Brain microvascular endothelial cell (primary cell): ENCODE results near the gene BTBD6.
A peak's percentile ranks its signal among the peaks of the same experiment; 100 is the strongest.
"Not testable (repeated sequence)": the region's sequence is repeated elsewhere in the genome, so short reads cannot be mapped to it uniquely, and the experiment has no call there.

ENCODE experiments used
- DNase-seq: peaks from one replicate; pipeline ENCODE4 v3.0.0-alpha.2; 2020
- H3K27ac ChIP-seq: fragments of 250-450 bp; sonication (Bioruptor Pico); 2 replicates; pipeline ENCODE4 v1.5.1; 2020; ENCODE audit warnings: mild to moderate bottlenecking, moderate library complexity
- H3K27me3 ChIP-seq: fragments of 250-450 bp; sonication (Bioruptor Pico); replicated peaks from 2 replicates; pipeline ENCODE4 v1.5.1; 2020; ENCODE audit warnings: mild to moderate bottlenecking
- H3K36me3 ChIP-seq: fragments of 250-450 bp; sonication (Bioruptor Pico); replicated peaks from 2 replicates; pipeline ENCODE4 v1.5.1; 2020; ENCODE audit warnings: mild to moderate bottlenecking
- H3K4me3 ChIP-seq: 2 replicates; pipeline ENCODE4 v1.5.1; 2011; ENCODE audit warnings: low read depth, mild to moderate bottlenecking, control low read depth, low read length, moderate library complexity
- CTCF ChIP-seq: IDR thresholded peaks from 2 replicates; pipeline ENCODE4 v1.5.1; 2011; ENCODE audit warnings: low read depth, mild to moderate bottlenecking, moderate library complexity, low read length, control low read depth, inconsistent platforms; ENCODE audit errors: missing control alignments
- in situ Hi-C: cut with HindIII; loops from 2 replicates; pipeline ENCODE4 v1.10.0; 2017; ENCODE audit warnings: low sequenced_read_pairs, low pct_ligation_motif_present

BTBD6 gene

GRCh38 chr14:105273062-105273461, 24.7 kb downstream of the BTBD6 start:
- Histone ChIP-seq H3K27ac (no peak overlapping the region), H3K27me3 (no peaks in the 10 kb centered on the region), H3K4me3 (no peak overlapping the region), H3K36me3 (no peaks in the 10 kb centered on the region)
- in situ Hi-C loops: no loop called here
- DNase-seq: no peak
- TF ChIP-seq CTCF: no peak

- Histone ChIP-seq H3K4me3 (no peak overlapping the region), H3K27ac (no peak overlapping the region), H3K36me3 (no peaks in the 10 kb centered on the region), H3K27me3 (no peaks in the 10 kb centered on the region)
- no peak for TF ChIP-seq CTCF
- in situ Hi-C loops: no loop called here
- DNase-seq: no peak
Measured at GRCh38 chr14:105274637-105275036, 26.3 kb downstream of the BTBD6 start.

GRCh38 chr14:105275267-105275946, 27.1 kb downstream of the BTBD6 start:
- no peak for TF ChIP-seq CTCF
- in situ Hi-C loops: no loop called here
- no peaks in the 10 kb centered on the region for H3K27me3 ChIP-seq

GRCh38 chr14:105277448-105277847, 29.1 kb downstream of the BTBD6 start:
- H3K27me3 ChIP-seq, H3K27ac ChIP-seq, DNase-seq, in situ Hi-C loops, H3K36me3 ChIP-seq, H3K4me3 ChIP-seq: not testable (repeated sequence)

More at GRCh38 chr14:105275267-105275946, 27.1 kb downstream of the BTBD6 start:
- Histone ChIP-seq H3K27ac (no peak overlapping the region), H3K4me3 (no peak overlapping the region), H3K36me3 (no peaks in the 10 kb centered on the region)
- peak; percentile 17 for DNase-seq

- no peak overlapping the region for H3K27ac ChIP-seq
- in situ Hi-C loops: no loop called here
Measured at GRCh38 chr14:105279642-105280361, 31.5 kb downstream of the BTBD6 start.

More at GRCh38 chr14:105279642-105280361, 31.5 kb downstream of the BTBD6 start:
- Histone ChIP-seq H3K27me3 (no peaks in the 10 kb centered on the region), H3K36me3 (no peaks in the 10 kb centered on the region), H3K4me3 (no peak overlapping the region)
- no peak for DNase-seq
- no peak for TF ChIP-seq CTCF
